HG03460 (cell line): ENCODE data around the gene ZNF205.
"Not testable (repeated sequence)": the region's sequence is repeated elsewhere in the genome, so short reads cannot be mapped to it uniquely, and the experiment has no call there.

ENCODE experiments used
- ATAC-seq: cut with Tn5 transposase; IDR thresholded peaks from one replicate; pipeline ENCODE4 v1.9.1; 2021; ENCODE audit not compliant: unreplicated experiment

ZNF205 gene

DNA sequence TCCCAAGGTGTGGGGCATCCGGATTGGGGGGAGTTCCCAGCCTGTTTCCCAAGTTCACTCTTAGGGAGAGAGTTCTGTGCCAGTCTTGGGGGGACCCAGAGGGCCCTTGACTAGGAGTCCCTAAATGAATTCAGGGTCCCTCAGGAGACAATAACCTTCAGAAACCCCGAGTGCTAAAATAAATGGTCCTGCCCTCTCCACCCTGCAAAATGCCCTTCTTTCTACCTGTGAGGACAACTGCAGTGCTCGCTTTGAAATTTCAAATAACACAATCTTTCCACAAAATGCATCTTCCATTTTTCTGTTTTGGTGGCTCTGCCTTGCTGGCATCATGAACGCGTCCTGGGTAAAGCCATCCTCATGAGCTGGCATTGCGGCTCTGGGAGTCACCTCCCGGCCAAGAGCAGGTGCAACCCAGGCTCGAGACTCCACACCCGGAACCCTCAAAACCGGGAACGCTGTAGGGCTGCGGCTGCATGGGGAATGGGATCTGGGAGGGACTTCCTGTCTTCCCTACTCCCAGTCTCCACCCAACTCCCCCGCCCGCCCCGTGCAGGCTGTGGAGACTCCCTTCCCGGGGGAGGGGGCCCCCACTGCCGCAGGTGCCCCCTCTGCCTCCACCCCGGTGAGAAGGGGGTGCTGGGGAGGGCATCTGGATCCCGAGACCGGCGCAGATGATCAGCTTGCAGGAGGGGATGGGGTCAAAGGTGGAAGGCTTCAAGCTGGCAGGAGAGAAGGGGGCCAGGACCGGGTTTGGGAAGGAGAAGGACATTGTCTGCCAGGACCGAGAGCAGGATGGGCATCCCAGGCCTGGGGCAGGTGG, at the start of gene ZNF205:
Gene ZNF205 (plus strand): TSS at position 529 of the 823 bp plus-strand sequence. CDS start 845 bp downstream, outside the sequence.
- ATAC-seq = no peak

DNA sequence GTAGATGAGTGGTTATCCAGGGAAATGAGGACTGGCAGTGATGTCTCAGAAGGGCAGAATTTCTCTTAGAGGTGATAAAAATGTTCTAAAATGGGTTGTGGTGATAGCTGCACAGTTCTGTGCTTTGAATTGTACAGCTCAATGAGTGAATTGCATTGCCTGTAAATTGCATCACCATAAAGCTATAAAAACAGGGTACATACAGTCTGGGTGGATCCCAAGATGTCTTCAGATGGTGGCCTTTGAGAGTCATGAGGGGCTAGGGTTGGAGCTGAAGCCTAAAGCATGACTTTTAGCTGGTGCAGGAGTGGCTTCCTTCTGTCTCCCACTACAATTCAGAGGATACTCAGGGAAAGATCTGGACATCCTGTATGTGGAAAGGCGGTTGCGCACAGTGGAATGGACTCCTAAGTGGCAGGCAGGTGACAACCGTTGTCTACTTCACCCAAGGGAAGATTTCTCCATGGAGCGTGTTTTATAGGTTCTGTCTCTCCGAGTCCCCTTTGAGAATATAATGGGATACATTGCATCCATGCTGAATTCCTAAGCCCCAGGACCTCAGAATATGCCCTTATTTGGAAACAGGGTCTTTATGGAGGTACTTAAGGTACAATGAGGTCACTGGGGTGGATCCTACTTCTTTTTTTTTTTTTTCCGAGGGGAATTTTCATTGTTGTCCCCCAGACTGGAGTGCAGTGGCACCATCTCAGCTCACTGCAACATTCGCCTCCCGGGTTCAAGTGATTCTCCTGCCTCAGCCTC, 48.6 kb upstream of the ZNF205 start:
- no peak for ATAC-seq

GRCh38 chr16:3065069-3065741, 47.2 kb upstream of the ZNF205 start, which contains the start of gene IL32:
Gene IL32, plus strand, starts transcription at chr16:3065640. Its CDS starts 172 bp downstream, at chr16:3065812.
- peak; percentile 44 for ATAC-seq

GRCh38 chr16:3065742-3066439, 46.5 kb upstream of the ZNF205 start:
- no peak for ATAC-seq

DNA sequence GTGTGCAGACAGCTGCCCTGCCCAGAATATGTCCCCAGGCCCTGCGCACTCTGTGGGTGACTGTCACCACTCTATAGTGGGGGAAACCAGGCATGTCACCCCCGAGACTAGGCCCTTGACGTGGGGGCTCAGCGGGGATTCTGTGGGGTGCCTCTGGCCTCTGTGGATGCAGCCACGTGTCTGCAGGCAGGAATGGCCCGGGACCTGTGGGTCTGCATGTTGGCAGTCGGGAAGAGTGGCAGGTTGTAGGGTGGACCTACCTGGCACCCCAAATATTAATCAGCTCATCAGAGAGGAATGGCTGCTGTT, 46.0 kb upstream of the ZNF205 start:
- ATAC-seq = no peak

DNA sequence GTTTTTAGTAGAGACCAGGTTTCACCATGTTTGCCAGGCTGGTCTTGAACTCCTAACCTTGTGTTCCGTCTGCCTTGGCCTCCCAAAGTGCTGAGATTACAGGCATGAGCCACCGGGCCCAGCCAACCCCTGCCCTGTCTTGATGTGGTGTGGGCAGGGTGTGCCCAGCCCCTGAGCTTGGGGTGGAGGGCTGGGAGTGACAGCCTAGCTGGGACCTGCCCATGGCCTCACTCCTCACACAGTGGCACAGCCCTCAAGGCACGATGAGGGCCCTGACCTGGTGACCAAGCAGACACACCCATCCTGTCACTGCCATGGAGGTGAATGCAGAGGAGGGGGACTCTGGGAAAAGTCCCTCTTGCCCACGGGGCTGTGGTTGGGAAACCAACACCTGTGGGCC, 43.9 kb upstream of the ZNF205 start:
- ATAC-seq = no peak

- not testable (repeated sequence) for ATAC-seq
Observed at GRCh38 chr16:3069146-3069545, 43.2 kb upstream of the ZNF205 start.

DNA sequence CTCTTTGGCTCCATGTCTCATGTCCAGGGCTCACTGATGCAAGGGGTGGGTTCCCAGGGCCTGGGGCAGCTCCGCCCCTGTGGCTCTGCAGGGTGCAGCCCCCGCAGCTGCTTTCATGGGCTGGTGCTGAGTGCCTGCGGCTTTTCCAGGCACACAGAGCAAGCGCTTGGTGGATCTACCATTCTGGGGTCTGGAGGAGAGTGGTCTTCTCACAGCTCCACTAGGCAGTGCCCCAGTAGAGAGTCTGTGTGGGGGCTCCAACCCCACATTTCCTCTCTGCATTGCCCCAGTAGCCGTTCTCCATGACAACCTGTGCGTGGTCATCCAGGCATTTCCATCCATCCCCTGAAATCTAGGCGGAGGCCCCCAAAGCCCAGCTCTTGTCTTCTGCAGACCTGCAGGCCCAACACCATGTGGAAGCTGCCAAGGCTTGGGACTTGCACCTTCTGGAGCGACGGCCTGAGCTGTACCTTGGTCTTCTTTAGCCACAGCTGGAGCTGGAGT, 41.7 kb upstream of the ZNF205 start:
- no peak for ATAC-seq

GRCh38 chr16:3071655-3072054, 40.7 kb upstream of the ZNF205 start:
- no peak for ATAC-seq

DNA sequence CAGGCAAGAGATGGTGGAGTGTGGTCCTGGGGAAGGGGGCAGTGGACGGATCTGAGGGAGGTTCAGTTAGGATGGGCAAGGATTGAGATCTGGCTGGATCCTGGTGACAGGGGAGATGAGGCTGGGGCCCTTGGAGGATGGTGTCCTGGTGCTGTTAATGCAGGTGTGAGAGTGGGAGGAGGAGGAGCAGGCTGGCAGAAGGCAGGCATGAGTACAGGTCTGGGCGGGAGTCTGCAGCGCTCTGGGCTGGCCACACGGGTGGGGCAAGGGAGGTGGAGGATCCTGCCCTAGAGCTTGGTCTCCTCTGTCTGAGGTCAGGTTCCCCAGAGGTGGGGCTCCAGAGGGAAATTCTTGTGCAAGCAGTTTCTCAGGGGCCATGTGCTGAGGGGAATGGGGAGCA, 40.2 kb upstream of the ZNF205 start:
- not testable (repeated sequence) for ATAC-seq

DNA sequence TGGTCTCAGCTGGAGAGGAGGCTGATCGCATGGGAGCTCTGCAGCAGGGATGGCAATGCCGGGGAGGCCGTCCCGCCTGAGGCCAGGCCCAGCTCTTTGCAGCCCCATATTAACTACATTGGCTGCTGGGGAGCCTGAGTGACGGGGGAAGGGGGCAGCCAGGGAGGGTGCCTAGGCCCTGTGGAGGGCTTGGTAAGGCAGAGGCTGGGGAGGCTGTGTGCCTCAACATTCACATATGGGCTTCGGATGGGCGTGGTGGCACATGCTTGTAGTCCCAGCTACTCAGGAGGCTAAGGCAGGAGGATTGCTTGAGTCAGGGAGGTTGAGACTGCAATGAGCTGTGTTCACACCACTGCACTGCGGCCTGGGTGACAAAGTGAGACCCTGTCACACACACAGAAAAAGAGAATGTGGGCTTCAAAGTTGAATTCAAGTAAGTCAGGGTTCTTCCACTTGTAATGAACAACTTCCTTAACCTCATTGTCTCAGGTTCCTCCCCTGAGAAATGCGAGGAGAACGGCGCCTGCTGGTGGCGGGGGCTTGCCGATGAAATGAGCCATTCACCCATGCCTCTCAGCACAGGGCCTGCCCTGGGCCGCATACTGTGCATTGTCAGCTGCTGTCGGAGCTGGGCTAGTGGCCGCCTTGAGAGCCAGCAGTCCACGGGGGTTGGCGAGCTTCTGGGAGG, 39.7 kb upstream of the ZNF205 start:
- not testable (repeated sequence) for ATAC-seq

GRCh38 chr16:3073448-3073847, 38.9 kb upstream of the ZNF205 start:
- ATAC-seq = no peak

- ATAC-seq = peak; percentile 73
Observed at GRCh38 chr16:3074860-3075522, 37.4 kb upstream of the ZNF205 start.

GRCh38 chr16:3075523-3075915, 36.9 kb upstream of the ZNF205 start:
- no peak for ATAC-seq

GRCh38 chr16:3075946-3076345, 36.4 kb upstream of the ZNF205 start:
- not testable (repeated sequence) for ATAC-seq

- no peak for ATAC-seq
Observed at GRCh38 chr16:3076577-3076976, 35.8 kb upstream of the ZNF205 start.

GRCh38 chr16:3080024-3080423, 32.4 kb upstream of the ZNF205 start:
- ATAC-seq = no peak

GRCh38 chr16:3081957-3082356, 30.4 kb upstream of the ZNF205 start:
- ATAC-seq = not testable (repeated sequence)

GRCh38 chr16:3083408-3083807, 29.0 kb upstream of the ZNF205 start:
- ATAC-seq = not testable (repeated sequence)

- ATAC-seq = no peak
Observed at GRCh38 chr16:3084491-3084890, 27.9 kb upstream of the ZNF205 start.
